GM12873 (cell line): ENCODE measurements around the gene ATXN10.

Experiments used
- CTCF ChIP-seq: IDR thresholded peaks from 2 replicates; pipeline ENCODE4 v1.5.1; 2012; ENCODE audit warnings: low read depth, mild to moderate bottlenecking, moderate library complexity, low read length, control low read depth; ENCODE audit not compliant: insufficient read depth; ENCODE audit errors: missing control alignments

ATXN10 gene

GRCh38 chr22:45866126-45866645, 194.6 kb downstream of the ATXN10 start:
- no peak for TF ChIP-seq CTCF

GRCh38 chr22:45866646-45867117, 195.0 kb downstream of the ATXN10 start:
- TF ChIP-seq CTCF, result no peak

GRCh38 chr22:45867118-45867905, 195.7 kb downstream of the ATXN10 start:
- no peak for TF ChIP-seq CTCF

- TF ChIP-seq CTCF, result no peak
Observed at GRCh38 chr22:45867906-45868555, 196.4 kb downstream of the ATXN10 start.

GRCh38 chr22:45868571-45869339, 197.1 kb downstream of the ATXN10 start:
- no peak for TF ChIP-seq CTCF

GRCh38 chr22:45869340-45869847, 197.8 kb downstream of the ATXN10 start:
- no peak for TF ChIP-seq CTCF
